Fibroblast of pulmonary artery (primary cell): ENCODE measurements around the gene RBMS3.

Experiments
- DNase-seq: peaks from one replicate; pipeline ENCODE4 v3.0.0-alpha.2; 2010; ENCODE audit warnings: low read depth
- H3K4me3 ChIP-seq: replicated peaks from 2 replicates; pipeline ENCODE4 v1.5.1; 2011; ENCODE audit warnings: low read depth, mild to moderate bottlenecking, control low read depth, low read length, moderate library complexity
- TF ChIP-seq, protein P1 (sequence below): IDR thresholded peaks from 2 replicates; pipeline ENCODE4 v1.5.1; 2011; ENCODE audit warnings: mild to moderate bottlenecking, control low read depth, low read length, inconsistent platforms; ENCODE audit errors: missing control alignments

RBMS3 gene

DNA sequence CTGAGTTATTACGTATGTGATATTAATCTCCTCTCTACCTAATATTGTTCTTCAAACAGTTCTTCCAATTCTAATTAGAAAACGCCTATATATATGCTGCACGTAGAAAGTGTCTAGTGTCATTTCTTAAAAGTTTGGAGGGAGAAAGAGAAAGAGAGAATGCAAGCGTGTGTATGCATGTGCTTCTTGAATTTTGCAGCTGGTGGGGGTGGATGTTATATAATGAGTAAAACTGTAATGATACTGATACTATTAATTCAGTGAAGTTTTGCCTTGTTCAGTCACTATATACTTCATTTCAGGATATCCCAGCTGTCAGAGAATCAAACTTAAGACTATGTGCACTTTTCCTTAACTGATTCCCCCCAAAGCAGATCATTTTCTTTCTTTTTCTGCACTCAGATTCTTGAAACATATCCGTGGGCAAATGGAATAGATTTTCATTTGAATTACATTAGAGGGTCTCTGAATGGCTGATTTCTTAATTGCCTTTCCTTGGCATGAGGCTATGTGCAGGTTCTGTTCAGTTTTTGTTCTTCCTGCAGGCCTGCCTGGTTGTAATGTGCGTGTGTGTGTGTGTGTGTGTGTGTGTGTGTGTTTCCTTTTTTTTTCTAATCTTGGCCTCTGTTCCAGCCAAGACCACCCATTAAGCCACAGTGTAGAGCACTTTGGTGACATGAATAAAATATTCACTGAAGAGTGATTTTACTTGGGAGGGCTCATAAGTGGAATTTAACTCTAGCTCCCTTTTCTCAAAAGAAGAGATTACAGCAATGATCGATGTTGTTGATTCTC is 617.5 kb downstream of the RBMS3 start:
- TF ChIP-seq, protein P1, sequence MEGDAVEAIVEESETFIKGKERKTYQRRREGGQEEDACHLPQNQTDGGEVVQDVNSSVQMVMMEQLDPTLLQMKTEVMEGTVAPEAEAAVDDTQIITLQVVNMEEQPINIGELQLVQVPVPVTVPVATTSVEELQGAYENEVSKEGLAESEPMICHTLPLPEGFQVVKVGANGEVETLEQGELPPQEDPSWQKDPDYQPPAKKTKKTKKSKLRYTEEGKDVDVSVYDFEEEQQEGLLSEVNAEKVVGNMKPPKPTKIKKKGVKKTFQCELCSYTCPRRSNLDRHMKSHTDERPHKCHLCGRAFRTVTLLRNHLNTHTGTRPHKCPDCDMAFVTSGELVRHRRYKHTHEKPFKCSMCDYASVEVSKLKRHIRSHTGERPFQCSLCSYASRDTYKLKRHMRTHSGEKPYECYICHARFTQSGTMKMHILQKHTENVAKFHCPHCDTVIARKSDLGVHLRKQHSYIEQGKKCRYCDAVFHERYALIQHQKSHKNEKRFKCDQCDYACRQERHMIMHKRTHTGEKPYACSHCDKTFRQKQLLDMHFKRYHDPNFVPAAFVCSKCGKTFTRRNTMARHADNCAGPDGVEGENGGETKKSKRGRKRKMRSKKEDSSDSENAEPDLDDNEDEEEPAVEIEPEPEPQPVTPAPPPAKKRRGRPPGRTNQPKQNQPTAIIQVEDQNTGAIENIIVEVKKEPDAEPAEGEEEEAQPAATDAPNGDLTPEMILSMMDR: no peak
- DNase-seq: no peak
- no peak overlapping the region for H3K4me3 ChIP-seq

DNA sequence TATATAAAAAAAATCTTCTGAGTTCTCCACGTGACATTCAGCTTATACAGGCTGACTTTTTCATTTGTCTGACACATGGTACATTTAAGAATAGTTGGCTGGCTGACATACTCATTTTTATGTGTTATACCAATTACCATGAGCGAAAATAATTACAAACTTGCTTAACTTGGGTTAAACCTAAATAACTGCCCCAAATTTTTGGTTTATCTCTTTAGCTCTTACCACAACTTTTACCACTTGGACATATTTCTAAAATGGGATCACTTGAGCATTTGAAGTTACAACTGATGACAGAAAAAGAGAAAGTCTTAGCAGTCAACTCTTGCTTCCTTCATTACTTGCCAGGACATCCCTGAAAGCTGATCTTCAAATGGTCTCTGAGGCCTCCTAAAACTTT is 618.1 kb downstream of the RBMS3 start:
- DNase-seq: no peak
- no peak overlapping the region for H3K4me3 ChIP-seq
- TF ChIP-seq, protein P1: no peak

DNA sequence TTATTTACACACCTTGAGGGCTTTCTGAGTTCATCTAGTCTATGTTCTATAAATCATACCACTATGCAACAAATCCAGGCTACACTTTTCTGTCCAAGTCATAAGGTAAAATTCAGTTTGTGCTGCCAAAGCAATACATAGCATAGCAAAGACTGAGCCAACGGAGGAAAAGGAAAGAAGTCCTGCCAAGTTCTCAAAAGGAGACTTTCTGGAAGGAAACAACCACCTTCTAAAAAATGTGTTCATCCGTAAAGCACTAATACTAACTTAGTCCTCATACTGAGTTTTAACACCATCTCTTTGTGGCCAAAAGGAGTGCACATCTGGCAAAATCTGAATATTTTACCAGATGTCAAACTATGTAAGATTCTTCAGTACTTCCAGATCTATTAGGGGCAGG is 620.2 kb downstream of the RBMS3 start:
- TF ChIP-seq, protein P1: no peak
- no peak overlapping the region for H3K4me3 ChIP-seq
- peak; percentile 53 for DNase-seq

DNA sequence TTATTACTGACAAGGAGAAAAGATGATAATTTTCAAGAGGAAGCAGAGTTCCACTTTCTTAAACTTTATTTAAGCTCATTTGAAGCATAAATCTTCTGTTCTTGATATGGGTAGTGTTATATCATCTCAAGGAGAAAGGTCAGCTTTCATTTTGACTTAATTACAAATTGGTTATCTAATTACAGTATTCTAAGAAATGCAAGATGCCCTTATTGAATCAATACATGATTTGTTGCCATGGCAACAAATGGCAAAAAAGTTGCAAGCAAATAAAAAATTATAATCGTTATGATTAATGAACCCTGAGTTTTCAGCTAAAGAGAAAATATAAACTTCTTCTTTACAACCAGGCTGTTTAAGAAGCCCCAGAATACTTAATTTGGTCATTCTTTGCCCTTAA is 622.7 kb downstream of the RBMS3 start:
- DNase-seq: no peak
- TF ChIP-seq, protein P1: no peak
- H3K4me3 ChIP-seq: no peak overlapping the region

DNA sequence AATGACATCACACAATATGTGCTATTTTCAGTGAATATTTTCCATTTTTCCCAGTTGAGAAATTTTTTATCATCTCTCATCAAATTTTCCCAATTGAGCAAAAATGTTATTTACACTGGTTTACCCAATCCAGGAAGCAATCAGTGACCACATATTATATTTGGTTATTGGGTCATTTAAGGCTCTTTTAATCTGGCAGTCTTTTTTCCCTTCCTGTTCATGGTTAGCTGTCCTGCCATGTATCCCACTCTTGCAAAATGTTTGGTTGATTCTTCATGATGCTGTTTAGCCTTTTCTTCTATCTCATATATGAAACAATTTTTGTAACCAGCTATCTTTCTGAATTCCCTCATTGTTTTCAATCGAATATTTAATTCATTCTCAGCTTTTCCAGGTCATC is 626.0 kb downstream of the RBMS3 start:
- TF ChIP-seq, protein P1: no peak
- peak; percentile 17 for DNase-seq
- no peak overlapping the region for H3K4me3 ChIP-seq

DNA sequence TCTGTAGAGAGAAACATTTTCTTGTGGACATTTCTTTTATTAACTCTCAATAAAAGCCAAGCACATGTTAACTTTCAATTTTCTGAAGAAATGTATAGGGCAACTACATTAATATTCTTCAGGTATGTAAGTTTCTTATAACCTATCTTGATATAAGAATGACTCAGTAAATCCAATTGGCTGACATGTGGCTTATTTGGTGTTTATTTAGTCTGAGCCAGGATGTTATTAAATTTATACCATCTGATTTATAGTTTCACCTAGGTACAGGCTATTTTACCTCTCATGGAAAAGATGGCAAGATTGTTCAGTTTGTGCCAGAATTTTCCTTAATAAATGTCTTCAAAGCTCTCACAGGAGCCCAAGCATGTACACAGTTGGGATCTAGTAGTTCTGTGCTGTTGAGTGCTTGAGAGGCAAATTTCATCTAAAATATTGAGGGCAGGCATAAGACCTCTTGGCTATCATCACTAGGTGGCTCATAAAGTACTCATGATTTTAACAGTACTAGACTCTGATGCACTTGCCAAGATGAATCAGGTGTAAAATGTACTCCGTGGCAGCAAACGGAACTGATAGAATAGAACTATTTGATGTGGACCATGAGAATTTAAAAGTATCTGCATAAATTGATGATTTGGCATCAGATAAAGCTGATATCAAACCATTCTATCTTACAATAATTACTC is 631.9 kb downstream of the RBMS3 start:
- H3K4me3 ChIP-seq: no peak overlapping the region
- TF ChIP-seq, protein P1: no peak

More for the DNA sequence above, 631.9 kb downstream of the RBMS3 start:
- no peak for DNase-seq
